K562 (cell line): Measurements from ENCODE around the gene KCNJ12. TPM values are rescaled to one million over a fixed set of nuclear protein-coding genes. Genes with fewer than 3 reads are reported as not detected.

Experiments
- ATAC-seq: fragments of 200-7000 bp; cut with Tn5 transposase; 3 replicates; pipeline ENCODE4 v1.9.1; 2020; ENCODE audit warnings: moderate library complexity
- BruUV-seq: library from RNA; stranded (reverse); fragments of 400-500 nt; replicated peaks from 2 replicates; lab custom pipeline; 2021; lab: Mats Ljungman, UMichigan
- CTCF ChIA-PET: fragments of 300-600 bp; formaldehyde crosslinking; extraction: SDS; loops from one replicate; lab custom pipeline; 2021; ENCODE audit warnings: low intra/inter-chr PET ratio; lab: Yijun Ruan, JAX
- POLR2A ChIA-PET: fragments of 300-600, 350-650 bp; sonication (Branson Sonifier 250); formaldehyde crosslinking; extraction: SDS; loops from one replicate; lab custom pipeline; 2021; ENCODE audit warnings: antibody characterized with exemption, inconsistent platforms; lab: Yijun Ruan, JAX
- DNase-seq, 4 experiments: peaks; one replicate each; pipeline versions ENCODE4 v3.0.0 to v3.0.0-alpha.2; 2011 to 2018; ENCODE audit warnings: low spot score in 3 of 4, mixed read lengths in 3 of 4; ENCODE audit errors: extremely low read depth in 1 of 4
- FAIRE-seq: peaks from 2 replicates; lab custom pipeline; 2011; peaks lifted over from hg19 to GRCh38; lab: Jason Lieb, UNC
- H2AFZ ChIP-seq: 2 replicates; pipeline ENCODE4 v1.6.0; 2011; ENCODE audit warnings: low read depth, low read length, control low read depth, inconsistent platforms
- H3K27ac ChIP-seq: fragments of 200-600 bp; 3 replicates; pipeline ENCODE4 v1.8.0; 2011; ENCODE audit warnings: low read depth, mild to moderate bottlenecking, control low read depth, inconsistent platforms, low read length, moderate library complexity, mixed read lengths; ENCODE audit errors: extremely low read depth
- H3K27me3 ChIP-seq, 2 experiments: fragments of 300-600 bp in 1 of 2; 2 replicates in 1 of 2; 3 replicates in 1 of 2; pipeline versions ENCODE4 v1.6.0 to v1.8.0; 2011; ENCODE audit warnings: inconsistent platforms in 2 of 2, low read length in 2 of 2, mild to moderate bottlenecking in 1 of 2, mixed read lengths in 1 of 2, moderate library complexity in 1 of 2; ENCODE audit not compliant: control insufficient read depth in 2 of 2, insufficient read depth in 2 of 2
- H3K36me3 ChIP-seq: fragments of 300-600 bp; 3 replicates; pipeline ENCODE4 v1.8.0; 2011; ENCODE audit warnings: mild to moderate bottlenecking, low read length, inconsistent platforms; ENCODE audit not compliant: control insufficient read depth, insufficient read depth
- H3K4me1 ChIP-seq, 2 experiments: fragments of 200-600 bp in 1 of 2; replicated peaks in 1 of 2; 2 replicates in 1 of 2; 3 replicates in 1 of 2; pipeline versions ENCODE4 v1.5.1 to v1.8.0; 2011; ENCODE audit warnings: inconsistent platforms in 2 of 2, low read length in 2 of 2, mild to moderate bottlenecking in 1 of 2, mixed read lengths in 1 of 2, moderate library complexity in 1 of 2; ENCODE audit not compliant: control insufficient read depth in 2 of 2, insufficient read depth in 2 of 2
- H3K4me2 ChIP-seq: 2 replicates; pipeline ENCODE4 v1.6.1; 2011; ENCODE audit warnings: low read length, control low read depth, inconsistent platforms, mixed read lengths; ENCODE audit not compliant: insufficient read depth
- H3K4me3 ChIP-seq: fragments of 200-600 bp; sonication (generic), shearing (Covaris generic); 2 replicates; pipeline ENCODE4 v1.5.1; 2016; ENCODE audit warnings: control low read depth, inconsistent platforms
- H3K79me2 ChIP-seq: fragments of 200-600 bp; 3 replicates; pipeline ENCODE4 v1.8.0; 2011; ENCODE audit warnings: low read length, inconsistent platforms; ENCODE audit not compliant: control insufficient read depth, insufficient read depth
- H3K9ac ChIP-seq, 2 experiments: 2 replicates each; pipeline versions ENCODE4 v1.6.0 to v1.6.1; 2011; ENCODE audit warnings: low read depth in 2 of 2, low read length in 2 of 2, control low read depth in 1 of 2, inconsistent platforms in 1 of 2, mild to moderate bottlenecking in 1 of 2, mixed read lengths in 1 of 2; ENCODE audit not compliant: insufficient read depth in 1 of 2
- H3K9me1 ChIP-seq: one replicate; pipeline ENCODE4 v1.6.0; 2011; ENCODE audit warnings: inconsistent platforms, mild to moderate bottlenecking, low read length, moderate library complexity; ENCODE audit not compliant: control insufficient read depth, insufficient read depth
- H3K9me3 ChIP-seq: replicated peaks from 2 replicates; pipeline ENCODE4 v1.5.1; 2011; ENCODE audit warnings: low read depth, low read length, inconsistent platforms; ENCODE audit not compliant: control insufficient read depth, insufficient read depth
- H4K20me1 ChIP-seq: replicated peaks from 2 replicates; pipeline ENCODE4 v1.6.1; 2011; ENCODE audit warnings: low read length, inconsistent platforms, mixed read lengths; ENCODE audit not compliant: control insufficient read depth, insufficient read depth
- BRD9 ChIP-seq: fragments of 450-650 bp; IDR thresholded peaks from 2 replicates; pipeline ENCODE4 v1.6.1; 2018; ENCODE audit warnings: low read depth; ENCODE audit not compliant: partially characterized antibody
- CXXC5 ChIP-seq: fragments of 250-450 bp; sonication (Bioruptor Pico); IDR thresholded peaks from 2 replicates; pipeline ENCODE4 v1.8.0; 2022; ENCODE audit warnings: inconsistent platforms, mild to moderate bottlenecking, moderate library complexity
- GTF2F1 ChIP-seq: IDR thresholded peaks from 2 replicates; pipeline ENCODE4 v1.6.1; 2011; ENCODE audit warnings: low read depth, low read length, improper control_type of control experiment
- ILF3 ChIP-seq: fragments of 450-650 bp; IDR thresholded peaks from 2 replicates; pipeline ENCODE4 v1.6.1; 2018; ENCODE audit warnings: antibody characterized with exemption, mild to moderate bottlenecking, moderate library complexity, borderline replicate concordance
- KDM2B ChIP-seq: fragments of 250-450 bp; sonication (Bioruptor Pico); IDR thresholded peaks from 2 replicates; pipeline ENCODE4 v1.8.0; 2021; ENCODE audit warnings: mild to moderate bottlenecking, moderate library complexity
- L3MBTL2 ChIP-seq: fragments of 450-650 bp; IDR thresholded peaks from 2 replicates; pipeline ENCODE4 v1.6.1; 2016; ENCODE audit warnings: mild to moderate bottlenecking, moderate library complexity
- MED1 ChIP-seq: sonication (generic); formaldehyde crosslinking; IDR thresholded peaks from 2 replicates; pipeline ENCODE4 v1.8.1; 2023; ENCODE audit warnings: missing genetic modification reagents, borderline replicate concordance
- MTA2 ChIP-seq: fragments of 450-650 bp; IDR thresholded peaks from 2 replicates; pipeline ENCODE4 v1.6.1; 2016; ENCODE audit warnings: low read depth
- NR0B1 ChIP-seq: fragments of 450-650 bp; IDR thresholded peaks from one replicate; pipeline ENCODE4 v1.6.1; 2018; ENCODE audit warnings: mild to moderate bottlenecking, moderate library complexity; ENCODE audit not compliant: partially characterized antibody
- POLR3G ChIP-seq: IDR thresholded peaks from 2 replicates; pipeline ENCODE4 v1.6.1; 2011; ENCODE audit not compliant: insufficient read length, insufficient replicate concordance; ENCODE audit errors: extremely low read depth
- RNF2 ChIP-seq: sonication (generic); IDR thresholded peaks from 2 replicates; pipeline ENCODE4 v1.6.1; 2016
- SAFB ChIP-seq: fragments of 200-400 bp; formaldehyde crosslinking; IDR thresholded peaks from 2 replicates; pipeline ENCODE4 v1.6.1; 2017; ENCODE audit warnings: low read depth, low read length, borderline replicate concordance
- SAFB2 ChIP-seq: fragments of 200-400 bp; formaldehyde crosslinking; IDR thresholded peaks from 2 replicates; pipeline ENCODE4 v1.6.1; 2018; ENCODE audit warnings: borderline replicate concordance, low read length, low read depth, moderate library complexity; ENCODE audit not compliant: severe bottlenecking
- SNIP1 ChIP-seq: fragments of 450-650 bp; IDR thresholded peaks from 2 replicates; pipeline ENCODE4 v1.7.1; 2017; ENCODE audit warnings: low read depth, mild to moderate bottlenecking
- ZKSCAN8 ChIP-seq: fragments of 200-800 bp; sonication (Bioruptor generic); IDR thresholded peaks from 2 replicates; pipeline ENCODE4 v1.6.1; 2016; ENCODE audit warnings: missing genetic modification characterization, missing compliant biosample characterization
- ZNF12 ChIP-seq: sonication (generic); formaldehyde crosslinking; IDR thresholded peaks from 2 replicates; pipeline ENCODE4 v1.4.0; 2020; ENCODE audit warnings: mild to moderate bottlenecking, missing genetic modification reagents
- ZNF316 ChIP-seq: fragments of 450-650 bp; IDR thresholded peaks from 2 replicates; pipeline ENCODE4 v1.6.1; 2016
- ZNF561 ChIP-seq: fragments of 450-650 bp; formaldehyde crosslinking; conservative IDR thresholded peaks from 2 replicates; pipeline ENCODE4 v1.4.0; 2020; ENCODE audit warnings: mild to moderate bottlenecking, moderate library complexity
- ZSCAN29 ChIP-seq: fragments of 450-650 bp; IDR thresholded peaks from 2 replicates; pipeline ENCODE4 v1.6.1; 2017
- WGBS: fragments of 100-300 bp; shearing (Covaris generic); methylation state at CpG from one replicate; pipeline ENCODE4 v1.1.6; 2016; ENCODE audit warnings: low coverage, mixed read lengths; ENCODE audit not compliant: insufficient coverage; ENCODE audit errors: missing lambda C conversion rate; 5-methylcytosine and 5-hydroxymethylcytosine counted together
- in situ Hi-C: fragments of 300-500 bp; cut with MboI; formaldehyde crosslinking; loops from 4 replicates; pipeline ENCODE4 v1.15.0; 2018; ENCODE audit warnings: inconsistent platforms, mixed read lengths
- intact Hi-C: fragments of 100-400 bp; cut with micrococcal nuclease; formaldehyde crosslinking; loops from 2 replicates; pipeline ENCODE4 v1.14.2; 2022
- polyA plus RNA-seq, 8 experiments: library from polyadenylated mRNA; depleted of rRNA in 4 of 8; stranded (reverse) in 5 of 8; unstranded in 3 of 8; fragments of >200 nt; fragmentation: Nextera tagmentation in 2 of 8; fragmentation: Illumina TruSeq in 1 of 8; extraction: Ambion mirVana in 2 of 8; extraction: Trizol in 1 of 8; gene quantifications; 2 replicates each; pipeline versions ENCODE4 v1.2.1 to v1.2.3, GENCODE V29; 2011 to 2014; ENCODE audit warnings: inconsistent platforms in 1 of 8, missing spikeins in 1 of 8
- total RNA-seq, 7 experiments: library from RNA; depleted of rRNA in 6 of 7; stranded (reverse); fragments of >200 nt in 6 of 7; fragmentation: Illumina TruSeq in 2 of 7; extraction: Trizol in 2 of 7; gene quantifications; 2 replicates each; pipeline versions ENCODE4 v1.2.1 to v1.2.3, GENCODE V29; 2011 to 2021; ENCODE audit warnings: low replicate concordance in 1 of 7

The KCNJ12 gene
- total and polyA plus RNA-seq, 9 of the 15 experiments (the other 6 are each of a cell fraction or from before 2014, with no cell fraction given), result 0.02 TPM; not detected in 8

DNA sequence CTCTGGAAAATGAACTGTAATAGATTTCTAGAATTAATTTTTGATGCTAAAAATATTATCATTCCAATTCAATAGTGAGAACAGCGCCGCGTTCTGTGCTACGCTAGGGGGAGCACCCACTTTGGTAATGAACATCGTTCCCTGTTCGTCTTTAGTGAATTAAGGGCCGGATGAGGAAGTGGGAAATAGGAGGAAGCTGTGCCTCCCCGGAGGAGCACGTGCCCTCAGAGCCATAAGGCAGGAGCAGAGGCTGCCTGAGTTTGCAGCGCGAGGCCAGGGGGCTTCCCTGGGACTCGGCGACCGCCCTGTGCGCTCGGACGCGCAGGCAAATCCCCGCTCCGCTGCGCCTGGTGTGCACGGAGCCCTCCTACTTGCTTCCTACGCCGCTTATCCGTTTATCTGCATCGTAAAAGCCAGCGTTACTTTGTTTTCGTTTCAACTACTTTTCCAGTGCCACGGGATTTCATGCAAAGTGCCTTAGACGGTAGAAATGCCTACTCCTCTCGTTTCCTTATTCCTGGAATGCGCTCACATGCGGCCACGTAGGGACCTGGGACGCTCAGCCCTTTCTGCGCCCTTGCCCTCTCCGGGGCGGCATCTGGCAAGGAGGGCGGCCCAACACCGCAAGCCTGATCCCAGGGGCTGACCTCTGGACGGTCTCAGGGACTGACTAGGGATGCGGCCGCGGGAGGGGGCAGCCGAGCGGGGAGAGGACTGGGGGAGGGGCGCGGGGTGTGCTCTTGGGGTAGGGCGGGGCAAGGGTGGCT is 76.4 kb downstream of the KCNJ12 start:
- ATAC-seq (peak; percentile 49; the same call in 2 of the 3 replicates), DNase-seq (peak in 3 of 4 experiments; percentile 23 to 29 (median 25)), FAIRE-seq (no peak)
- no peak overlapping the region for H3K27ac ChIP-seq
- intact Hi-C loops, result loop anchor here (5.0 to 10.0 kb wide), 2 partner anchors 170 to 328 kb away; partner anchors contain the start of genes DHRS7B and MAP2K3
- no peaks in the 10 kb centered on the region; a peak in 1 of 5 replicates for H3K27me3 ChIP-seq
- no peaks in the 10 kb centered on the region for H3K79me2 ChIP-seq
- BruUV-seq, result no TSS peak
- in situ Hi-C loops, result no loop called here
- H3K4me3 ChIP-seq, result no peak overlapping the region
- no peaks in the 10 kb centered on the region for H4K20me1 ChIP-seq
- ChIA-PET CTCF (no interaction called here), POLR2A (no interaction called here)
- no peak overlapping the region for H3K4me2 ChIP-seq
- peak overlapping the region; percentile 63; the same call in 1 of the 2 replicates for H2AFZ ChIP-seq
- no peaks in the 10 kb centered on the region for H3K9me1 ChIP-seq
- no peaks in the 10 kb centered on the region for H3K36me3 ChIP-seq
- peaks cover 0 to 9% of the 10 kb centered on the region in 2 experiments; a peak in 3 of 5 replicates for H3K4me1 ChIP-seq
- H3K9ac ChIP-seq, result no peak overlapping the region
- H3K9me3 ChIP-seq, result no peaks in the 10 kb centered on the region
- 68% methylated on average over 34 of the region's 49 CpGs for WGBS
- TF ChIP-seq POLR3G (no peak), ZKSCAN8 (no peak), ZNF12 (CRISPR knock-in tag) (no peak), L3MBTL2 (peak; percentile 98), ZSCAN29 (no peak), GTF2F1 (no peak), SNIP1 (no peak), ZNF316 (no peak), SAFB2 (no peak), ZNF561 (CRISPR knock-in tag) (no peak), RNF2 (no peak), MED1 (no peak), KDM2B (CRISPR knock-in tag) (no peak), MTA2 (no peak), ILF3 (no peak), BRD9 (no peak), NR0B1 (no peak), CXXC5 (0 out of 2 replicates have a peak, but pooled peaks have one; percentile 26), SAFB (no peak)
